H1 (cell line): ENCODE data around the gene KCMF1. TPM values are rescaled to one million over a fixed set of nuclear protein-coding genes. Genes with fewer than 3 reads are reported as not detected.

Experiments used
- CTCF ChIA-PET: fragments of 300-600 bp; sonication (Branson Sonifier 250); formaldehyde crosslinking; loops from one replicate; lab custom pipeline; 2021; ENCODE audit not compliant: partially characterized antibody; lab: Charles Lee
- POLR2A ChIA-PET: fragments of 300-600 bp; sonication (Branson Sonifier 250); formaldehyde crosslinking; loops from one replicate; lab custom pipeline; 2021; ENCODE audit warnings: inconsistent platforms; ENCODE audit not compliant: partially characterized antibody; lab: Charles Lee
- DNase-seq, 2 experiments: peaks; one replicate each; pipeline versions ENCODE4 v3.0.0 to v3.0.0-alpha.2; 2010 to 2022; ENCODE audit warnings: low spot score in 2 of 2, low read depth in 1 of 2, mixed read lengths in 1 of 2
- FAIRE-seq: peaks from 2 replicates; lab custom pipeline; 2011; peaks lifted over from hg19 to GRCh38; lab: Jason Lieb, UNC
- H2AFZ ChIP-seq: 2 replicates; pipeline ENCODE4 v1.8.1; 2012; ENCODE audit warnings: low read length, inconsistent platforms
- H2AK5ac ChIP-seq: 2 replicates; pipeline ENCODE4 v1.6.1; 2013; ENCODE audit warnings: low read depth, low read length
- H2BK120ac ChIP-seq: replicated peaks from 2 replicates; pipeline ENCODE3; 2013; ENCODE audit warnings: low read depth, low read length, inconsistent platforms
- H2BK12ac ChIP-seq: 2 replicates; pipeline ENCODE4 v1.6.1; 2013; ENCODE audit warnings: low read depth, low read length
- H2BK15ac ChIP-seq: 2 replicates; pipeline ENCODE4 v1.6.1; 2013; ENCODE audit warnings: low read length
- H2BK20ac ChIP-seq: 2 replicates; pipeline ENCODE4 v1.6.1; 2013; ENCODE audit warnings: low read length
- H2BK5ac ChIP-seq: 2 replicates; pipeline ENCODE4 v1.6.1; 2013; ENCODE audit warnings: low read depth, low read length
- H3K14ac ChIP-seq: 2 replicates; pipeline ENCODE4 v1.6.1; 2013; ENCODE audit warnings: inconsistent platforms; ENCODE audit not compliant: insufficient read length
- H3K18ac ChIP-seq: 2 replicates; pipeline ENCODE4 v1.6.1; 2013; ENCODE audit warnings: low read length; ENCODE audit errors: extremely low read depth
- H3K23ac ChIP-seq: 2 replicates; pipeline ENCODE4 v1.6.1; 2013; ENCODE audit warnings: inconsistent platforms; ENCODE audit not compliant: insufficient read length
- H3K23me2 ChIP-seq: 2 replicates; pipeline ENCODE4 v1.6.1; 2013; ENCODE audit warnings: low read depth, low read length
- H3K27ac ChIP-seq: 2 replicates; pipeline ENCODE4 v1.6.1; 2011; ENCODE audit warnings: low read depth, low read length, inconsistent platforms
- H3K27me3 ChIP-seq, 4 experiments: replicated peaks in 1 of 4; 1 replicate in 1 of 4; 2 replicates in 3 of 4; pipeline versions ENCODE4 v1.6.1 to v1.8.1; 2011 to 2013; ENCODE audit warnings: low read length in 3 of 4, mild to moderate bottlenecking in 3 of 4, inconsistent platforms in 2 of 4, mixed read lengths in 2 of 4, moderate library complexity in 1 of 4; ENCODE audit not compliant: control insufficient read depth in 3 of 4, insufficient read depth in 3 of 4; ENCODE audit errors: extremely low read depth in 1 of 4
- H3K36me3 ChIP-seq, 4 experiments: 2 replicates each; pipeline versions ENCODE4 v1.6.1 to v1.8.1; 2011 to 2013; ENCODE audit warnings: mild to moderate bottlenecking in 4 of 4, low read length in 3 of 4, moderate library complexity in 2 of 4, control low read depth in 1 of 4, inconsistent platforms in 1 of 4; ENCODE audit not compliant: insufficient read depth in 4 of 4, control insufficient read depth in 2 of 4
- H3K4ac ChIP-seq: replicated peaks from 2 replicates; pipeline ENCODE3; 2013; ENCODE audit warnings: low read length, low read depth, mixed read lengths, inconsistent platforms; ENCODE audit not compliant: insufficient read length
- H3K4me1 ChIP-seq, 4 experiments: replicated peaks in 1 of 4; 1 replicate in 1 of 4; 2 replicates in 3 of 4; pipeline versions ENCODE4 v1.6.1 to v1.8.1; 2011 to 2013; ENCODE audit warnings: low read length in 3 of 4, inconsistent platforms in 2 of 4, mixed read lengths in 1 of 4; ENCODE audit not compliant: insufficient read depth in 4 of 4, control insufficient read depth in 3 of 4
- H3K4me2 ChIP-seq, 2 experiments: 2 replicates each; pipeline versions ENCODE4 v1.6.1 to v1.8.1; 2011 to 2013; ENCODE audit warnings: low read depth in 2 of 2, low read length in 2 of 2, control low read depth in 1 of 2, inconsistent platforms in 1 of 2, mild to moderate bottlenecking in 1 of 2; ENCODE audit not compliant: insufficient read depth in 1 of 2
- H3K4me3 ChIP-seq, 4 experiments: fragments of 200-600, 300-600 bp in 1 of 4; sonication (generic), shearing (Covaris generic), sonication (Bioruptor Twin) in 1 of 4; 2 replicates each; pipeline versions ENCODE4 v1.5.1 to v1.8.1; 2011 to 2016; ENCODE audit warnings: low read length in 4 of 4, low read depth in 3 of 4, control low read depth in 2 of 4, inconsistent platforms in 2 of 4, mild to moderate bottlenecking in 2 of 4, mixed read lengths in 1 of 4, moderate library complexity in 1 of 4; ENCODE audit not compliant: insufficient read depth in 2 of 4; ENCODE audit errors: extremely low read depth in 1 of 4
- H3K56ac ChIP-seq: replicated peaks from 2 replicates; pipeline ENCODE3; 2013; ENCODE audit warnings: low read depth, mild to moderate bottlenecking, mixed read lengths, low read length, inconsistent platforms; ENCODE audit not compliant: insufficient read length
- H3K79me1 ChIP-seq: 2 replicates; pipeline ENCODE4 v1.6.1; 2013; ENCODE audit warnings: low read depth, low read length, control low read depth
- H3K79me2 ChIP-seq, 2 experiments: 2 replicates each; pipeline versions ENCODE4 v1.6.1 to v1.8.1; 2012 to 2013; ENCODE audit warnings: low read length in 2 of 2, mild to moderate bottlenecking in 2 of 2, inconsistent platforms in 1 of 2; ENCODE audit not compliant: insufficient read depth in 2 of 2, control insufficient read depth in 1 of 2
- H3K9ac ChIP-seq, 4 experiments: replicated peaks in 1 of 4; 1 replicate in 1 of 4; 2 replicates in 3 of 4; pipeline versions ENCODE4 v1.6.1 to v1.8.1; 2011 to 2013; ENCODE audit warnings: low read depth in 3 of 4, low read length in 3 of 4, control low read depth in 2 of 4, mild to moderate bottlenecking in 2 of 4, moderate library complexity in 2 of 4, inconsistent platforms in 1 of 4; ENCODE audit errors: extremely low read depth in 1 of 4
- H3K9me3 ChIP-seq, 2 experiments: 2 replicates each; pipeline versions ENCODE4 v1.6.1 to v1.8.1; 2012 to 2013; ENCODE audit warnings: mild to moderate bottlenecking in 2 of 2, moderate library complexity in 2 of 2, control low read depth in 1 of 2, inconsistent platforms in 1 of 2, low read depth in 1 of 2, low read length in 1 of 2, mixed read lengths in 1 of 2; ENCODE audit not compliant: insufficient read depth in 2 of 2
- H4K20me1 ChIP-seq, 2 experiments: replicated peaks in 1 of 2; 2 replicates each; pipeline versions ENCODE3 to v1.8.1; 2011 to 2013; ENCODE audit warnings: inconsistent platforms in 2 of 2, low read length in 2 of 2, mild to moderate bottlenecking in 1 of 2; ENCODE audit not compliant: insufficient read depth in 2 of 2, control insufficient read depth in 1 of 2
- H4K5ac ChIP-seq: 2 replicates; pipeline ENCODE4 v1.6.1; 2013; ENCODE audit warnings: low read length, low read depth, mixed read lengths, inconsistent platforms; ENCODE audit not compliant: insufficient read length
- H4K8ac ChIP-seq: 2 replicates; pipeline ENCODE4 v1.8.0; 2013; ENCODE audit warnings: mild to moderate bottlenecking, moderate library complexity, low read length, inconsistent platforms; ENCODE audit not compliant: insufficient read depth; ENCODE audit errors: extremely low read depth
- H4K91ac ChIP-seq: replicated peaks from 2 replicates; pipeline ENCODE3; 2013; ENCODE audit warnings: low read length, mixed read lengths, inconsistent platforms; ENCODE audit not compliant: insufficient read length
- CHD2 ChIP-seq: IDR thresholded peaks from 2 replicates; pipeline ENCODE4 v1.6.1; 2012; ENCODE audit warnings: low read length, improper control_type of control experiment
- FOSL1 ChIP-seq: IDR thresholded peaks from 2 replicates; pipeline ENCODE4 v1.6.1; 2011; ENCODE audit warnings: mild to moderate bottlenecking, low read depth, low read length, moderate library complexity; ENCODE audit not compliant: insufficient read depth
- MAX ChIP-seq: IDR thresholded peaks from 2 replicates; pipeline ENCODE4 v1.6.1; 2012; ENCODE audit warnings: inconsistent platforms
- PHF8 ChIP-seq: fragments of 200-600 bp; sonication (generic); conservative IDR thresholded peaks from 2 replicates; pipeline ENCODE4 v1.7.1; 2012; ENCODE audit warnings: low read depth, mild to moderate bottlenecking, inconsistent platforms, low read length, moderate library complexity
- RXRA ChIP-seq: IDR thresholded peaks from 2 replicates; pipeline ENCODE4 v1.6.1; 2011; ENCODE audit warnings: low read depth, mild to moderate bottlenecking, low read length, moderate library complexity; ENCODE audit not compliant: insufficient read depth
- SIRT6 ChIP-seq: IDR thresholded peaks from one replicate; pipeline ENCODE4 v1.7.1; 2012; ENCODE audit warnings: low read length, inconsistent platforms
- SP2 ChIP-seq: IDR thresholded peaks from 2 replicates; pipeline ENCODE4 v1.6.1; 2012; ENCODE audit warnings: mild to moderate bottlenecking, low read length, inconsistent platforms
- WGBS, 2 experiments: shearing (Covaris generic) in 1 of 2; methylation state at CpG; one replicate each; pipeline versions ENCODE4 v1.1.6 to v1.1.7; 2013 to 2015; ENCODE audit warnings: low lambda C conversion rate in 2 of 2, mixed read lengths in 2 of 2, inconsistent platforms in 1 of 2, low coverage in 1 of 2, missing lambda C conversion rate in 1 of 2; ENCODE audit not compliant: insufficient replicate concordance in 2 of 2, insufficient coverage in 1 of 2, insufficient read length in 1 of 2; ENCODE audit errors: extremely low coverage in 1 of 2, missing lambda C conversion rate in 1 of 2; 5-methylcytosine and 5-hydroxymethylcytosine counted together
- polyA plus RNA-seq, 7 experiments: library from polyadenylated mRNA; depleted of rRNA in 3 of 7; stranded (reverse) in 5 of 7; unstranded in 2 of 7; fragments of >200 nt in 5 of 7; fragments of 200-250 nt in 2 of 7; gene quantifications; 1 replicate in 5 of 7; 2 replicates in 1 of 7; 4 replicates in 1 of 7; pipeline versions ENCODE4 v1.2.1 to v1.2.3, GENCODE V29; 2011 to 2013; ENCODE audit warnings: missing spikeins in 2 of 7, mixed read lengths in 2 of 7
- total RNA-seq: library from RNA; stranded (reverse); fragmentation: NEBNext Ultra II Directional; extraction: Animal tissue kit (Norgen Biotek cat#: 25700); gene quantifications from 2 replicates; pipeline ENCODE4 v1.2.1, GENCODE V29; 2021
- TF ChIP-seq, protein P1 (sequence below): IDR thresholded peaks from 2 replicates; pipeline ENCODE4 v1.6.1; 2012; ENCODE audit warnings: low read length, inconsistent platforms

The KCMF1 gene
- total and polyA plus RNA-seq, 2 of the 8 experiments (the other 6 are each of a cell fraction or from before 2014, with no cell fraction given): 86.9 to 149 TPM

GRCh38 chr2:84958135-84959059 lies 12.6 kb upstream of the KCMF1 start:
- peak; percentile 88 for FAIRE-seq
- no peaks in the 10 kb centered on the region for H3K9me3 ChIP-seq
- no peak for TF ChIP-seq PHF8
- TF ChIP-seq RXRA: 0 out of 2 replicates have a peak, but pooled peaks have one; percentile 55
- no peak for TF ChIP-seq SIRT6
- TF ChIP-seq SP2: no peak
- TF ChIP-seq, protein P1, sequence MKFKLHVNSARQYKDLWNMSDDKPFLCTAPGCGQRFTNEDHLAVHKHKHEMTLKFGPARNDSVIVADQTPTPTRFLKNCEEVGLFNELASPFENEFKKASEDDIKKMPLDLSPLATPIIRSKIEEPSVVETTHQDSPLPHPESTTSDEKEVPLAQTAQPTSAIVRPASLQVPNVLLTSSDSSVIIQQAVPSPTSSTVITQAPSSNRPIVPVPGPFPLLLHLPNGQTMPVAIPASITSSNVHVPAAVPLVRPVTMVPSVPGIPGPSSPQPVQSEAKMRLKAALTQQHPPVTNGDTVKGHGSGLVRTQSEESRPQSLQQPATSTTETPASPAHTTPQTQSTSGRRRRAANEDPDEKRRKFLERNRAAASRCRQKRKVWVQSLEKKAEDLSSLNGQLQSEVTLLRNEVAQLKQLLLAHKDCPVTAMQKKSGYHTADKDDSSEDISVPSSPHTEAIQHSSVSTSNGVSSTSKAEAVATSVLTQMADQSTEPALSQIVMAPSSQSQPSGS: peak; percentile 92
- TF ChIP-seq FOSL1: no peak
- peak; percentile 64 for TF ChIP-seq CHD2
- TF ChIP-seq MAX: peak; percentile 30; the same call in 1 of the 2 replicates

More at GRCh38 chr2:84958135-84959059, 12.6 kb upstream of the KCMF1 start:
- H4K8ac ChIP-seq: no peak overlapping the region
- ChIA-PET CTCF (interaction anchor here (0.6 to 7.9 kb wide), 11 partner anchors 11 to 108 kb away, joined by 3 to 46 read pairs (median 4); no protein-coding TSS in a partner anchor), POLR2A (interaction anchor here (0.6 to 12.0 kb wide), 20 partner anchors 9 to 299 kb away, joined by 3 to 288 read pairs (median 6); partner anchors contain the start of genes KCMF1 and TCF7L1)
- no peaks in the 10 kb centered on the region for H3K27me3 ChIP-seq
- H3K56ac ChIP-seq: no peak overlapping the region
- peak overlapping the region; percentile 95; the same call in 1 of the 2 replicates for H2BK20ac ChIP-seq
- H3K23me2 ChIP-seq: peaks cover 3% of the 10 kb centered on the region; the same call in 1 of the 2 replicates
- H3K9ac ChIP-seq: peak overlapping the region in 3 of 4 experiments; percentile 52 to 92 (median 56); a peak in 5 of 7 replicates
- peak; percentile 78 to 99 for DNase-seq
- no peak overlapping the region for H2AFZ ChIP-seq
- no peak overlapping the region for H2BK15ac ChIP-seq
- H3K36me3 ChIP-seq: peaks cover 0 to 21% (median 6%) of the 10 kb centered on the region in 4 experiments; a peak in 4 of 8 replicates
- H2BK12ac ChIP-seq: peak overlapping the region; percentile 64
- H3K79me1 ChIP-seq: no peaks in the 10 kb centered on the region
- no peak overlapping the region for H3K23ac ChIP-seq
- H3K4ac ChIP-seq: peak overlapping the region; percentile 69
- H4K5ac ChIP-seq: peak overlapping the region; percentile 81
- H4K91ac ChIP-seq: peak overlapping the region; percentile 58
- 19% methylated on average over 12 of the region's 12 CpGs; no CpG with 5 or more reads in 1 of the 2 experiments for WGBS, 2 experiments
- H3K4me1 ChIP-seq: peaks cover 11 to 37% (median 33%) of the 10 kb centered on the region in 4 experiments
- H3K18ac ChIP-seq: peak overlapping the region; percentile 71
- peaks cover 0 to 3% of the 10 kb centered on the region in 2 experiments for H4K20me1 ChIP-seq
- peak overlapping the region; percentile 92 for H3K27ac ChIP-seq
- peaks cover 0 to 13% of the 10 kb centered on the region in 2 experiments; a peak in 1 of 4 replicates for H3K79me2 ChIP-seq
- peak overlapping the region in 1 of 4 experiments; percentile 42; a peak in 2 of 8 replicates for H3K4me3 ChIP-seq
- peak overlapping the region; percentile 81 for H2BK120ac ChIP-seq
- H3K14ac ChIP-seq: no peak overlapping the region
- peak overlapping the region; percentile 88; the same call in 1 of the 2 replicates for H2AK5ac ChIP-seq
- peak overlapping the region; percentile 48 to 61 for H3K4me2 ChIP-seq
- peak overlapping the region; percentile 99 for H2BK5ac ChIP-seq
